SK-N-MC (cell line): ENCODE data around the gene MREG.

Experiments used
- EZH2 ChIP-seq: fragments of 200-600 bp; sonication (generic); IDR thresholded peaks from one replicate; pipeline ENCODE4 v1.6.1; 2017; ENCODE audit warnings: antibody characterized with exemption
- FOXP2 ChIP-seq: optimal IDR thresholded peaks from 2 replicates; pipeline ENCODE3; 2011; ENCODE audit warnings: mild to moderate bottlenecking, moderate library complexity; ENCODE audit not compliant: insufficient read depth; ENCODE audit errors: extremely low read length, control extremely low read depth
- POLR2AphosphoS5 ChIP-seq: IDR thresholded peaks from 2 replicates; pipeline ENCODE4 v1.6.1; 2012; ENCODE audit warnings: mild to moderate bottlenecking, low read depth, low read length, borderline replicate concordance

GRCh38 chr2:215985257-215985656 lies 28.1 kb downstream of the MREG start:
- TF ChIP-seq EZH2 = no peak
- no peak for TF ChIP-seq POLR2AphosphoS5
- no peak for TF ChIP-seq FOXP2
